ENCODE results near the gene RNF113B. TPM values are rescaled to one million over a fixed set of nuclear protein-coding genes. Genes with fewer than 3 reads are reported as not detected.

RNF113B gene
- total RNA-seq, 2 donors from 2014 or later: not detected

DNA sequence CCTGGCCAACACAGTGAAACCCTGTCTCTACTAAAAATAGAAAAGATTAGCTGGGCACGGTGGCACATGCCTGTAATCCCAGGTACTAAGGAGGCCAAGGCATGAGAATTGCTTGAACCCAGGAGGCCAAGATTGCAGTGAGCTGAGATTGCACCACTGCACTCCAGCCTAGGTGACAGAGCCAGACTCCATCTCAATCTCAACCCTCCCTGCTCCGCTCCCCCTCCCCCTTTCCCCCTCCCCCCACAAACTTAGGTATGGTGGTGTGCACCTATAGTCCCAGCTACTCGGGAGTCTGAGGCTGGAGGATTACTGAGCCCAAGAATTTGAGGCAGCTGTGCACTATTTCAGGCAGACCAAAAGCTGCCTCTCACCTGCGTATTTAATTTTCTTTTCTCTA lies 21.6 kb upstream of the RNF113B start:
- Mint-ChIP-seq H3K27ac (no peak overlapping the region), H3K27me3 (peaks cover 13% of the 10 kb centered on the region), H3K4me1 (no peaks in the 10 kb centered on the region), H3K36me3 (ENCODE audit: low read depth) (no peaks in the 10 kb centered on the region), H3K4me3 (no peak overlapping the region)
- H3K9me3 ChIP-seq (ENCODE audit: control insufficient read depth, low read length, poor library complexity, severe bottlenecking): no peaks in the 10 kb centered on the region
- ATAC-seq: no peak
- no peak for DNase-seq

GRCh38 chr13:98195054-98195791 lies 18.2 kb upstream of the RNF113B start:
- Mint-ChIP-seq H3K4me3 (no peak overlapping the region), H3K27ac (no peak overlapping the region), H3K27me3 (peaks cover 22% of the 10 kb centered on the region), H3K36me3 (ENCODE audit: low read depth) (no peaks in the 10 kb centered on the region), H3K4me1 (no peaks in the 10 kb centered on the region)
- H3K9me3 ChIP-seq (ENCODE audit: control insufficient read depth, low read length, poor library complexity, severe bottlenecking): no peaks in the 10 kb centered on the region
- no peak for DNase-seq
- ATAC-seq: no peak

DNA sequence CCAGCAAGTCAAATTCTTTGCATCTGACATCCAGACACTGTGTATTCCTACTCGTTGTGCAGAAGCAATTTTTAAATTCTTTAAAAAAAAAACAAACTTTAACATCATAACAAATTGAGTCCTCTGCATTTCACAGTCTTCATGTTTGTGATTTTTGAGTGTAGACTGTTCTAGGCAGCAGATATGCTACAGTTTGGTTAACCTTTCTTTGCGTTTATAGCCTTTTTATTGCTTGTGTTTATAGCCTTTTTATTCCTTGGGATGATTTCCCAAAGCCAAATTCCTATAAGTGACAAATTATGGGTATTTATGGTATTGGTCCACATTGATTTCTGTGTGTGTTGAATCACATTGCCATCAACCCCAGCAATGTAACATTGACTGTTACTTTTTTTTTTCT lies 14.9 kb upstream of the RNF113B start:
- H3K27ac Mint-ChIP-seq: no peak overlapping the region
- H3K4me1 Mint-ChIP-seq: no peaks in the 10 kb centered on the region
- ATAC-seq: no peak

DNA sequence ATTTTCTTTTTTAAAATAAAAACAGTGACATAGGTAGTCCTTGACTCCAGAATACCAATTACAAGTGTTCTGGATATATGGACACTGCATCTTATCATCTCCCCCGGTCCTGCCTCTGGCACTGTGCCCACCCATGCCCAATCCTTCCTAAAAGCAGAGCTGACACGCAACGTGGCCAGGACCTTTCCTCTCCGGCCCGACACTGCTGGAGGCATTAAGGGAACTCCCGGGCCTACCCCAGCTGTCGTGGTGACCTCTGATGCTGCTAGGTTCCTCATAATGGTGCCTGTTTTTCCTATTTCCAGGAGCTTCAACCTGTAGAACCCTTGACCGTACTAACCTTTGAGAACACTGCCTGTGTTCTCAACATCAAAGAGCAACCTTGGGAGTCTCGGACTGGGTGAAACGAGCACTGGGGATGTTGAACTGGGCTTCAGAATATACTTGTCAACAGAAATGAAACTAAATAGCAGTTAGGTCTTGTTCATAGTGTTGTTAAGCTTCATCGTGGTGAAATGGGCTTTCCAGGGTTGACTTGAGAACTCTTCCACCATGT lies 13.9 kb upstream of the RNF113B start:
- no peak for ATAC-seq
- H3K36me3 Mint-ChIP-seq (ENCODE audit: low read depth): peaks cover 2% of the 10 kb centered on the region
- H3K9me3 ChIP-seq (ENCODE audit: control insufficient read depth, low read length, poor library complexity, severe bottlenecking): no peaks in the 10 kb centered on the region
- peaks cover 35% of the 10 kb centered on the region for H3K27me3 Mint-ChIP-seq
- no peak overlapping the region for H3K4me3 Mint-ChIP-seq
- no peaks in the 10 kb centered on the region for H3K4me1 Mint-ChIP-seq
- no peak overlapping the region for H3K27ac Mint-ChIP-seq
- no peak for DNase-seq

More for the DNA sequence above, 14.9 kb upstream of the RNF113B start:
- Mint-ChIP-seq H3K27me3 (peaks cover 27% of the 10 kb centered on the region), H3K4me3 (no peak overlapping the region), H3K36me3 (ENCODE audit: low read depth) (no peaks in the 10 kb centered on the region)
- no peaks in the 10 kb centered on the region for H3K9me3 ChIP-seq (ENCODE audit: control insufficient read depth, low read length, poor library complexity, severe bottlenecking)
- DNase-seq: no peak

GRCh38 chr13:98189841-98190505 lies 12.9 kb upstream of the RNF113B start:
- no peak for ATAC-seq
- no peaks in the 10 kb centered on the region for H3K4me1 Mint-ChIP-seq

GRCh38 chr13:98188544-98189166 lies 11.6 kb upstream of the RNF113B start:
- ATAC-seq (no peak), DNase-seq (no peak)
- no peaks in the 10 kb centered on the region for H3K4me1 Mint-ChIP-seq
- H3K36me3 Mint-ChIP-seq (ENCODE audit: low read depth): peaks cover 2% of the 10 kb centered on the region
- peaks cover 33% of the 10 kb centered on the region for H3K27me3 Mint-ChIP-seq
- no peak overlapping the region for H3K27ac Mint-ChIP-seq
- H3K9me3 ChIP-seq (ENCODE audit: control insufficient read depth, low read length, poor library complexity, severe bottlenecking): no peaks in the 10 kb centered on the region
- no peak overlapping the region for H3K4me3 Mint-ChIP-seq

More at GRCh38 chr13:98189841-98190505, 12.9 kb upstream of the RNF113B start:
- Mint-ChIP-seq H3K27me3 (peaks cover 29% of the 10 kb centered on the region), H3K36me3 (ENCODE audit: low read depth) (peaks cover 2% of the 10 kb centered on the region), H3K27ac (no peak overlapping the region), H3K4me3 (no peak overlapping the region)
- DNase-seq: no peak
- H3K9me3 ChIP-seq (ENCODE audit: control insufficient read depth, low read length, poor library complexity, severe bottlenecking): no peaks in the 10 kb centered on the region

GRCh38 chr13:98187965-98188261 lies 10.8 kb upstream of the RNF113B start:
- ATAC-seq: no peak
- H3K4me3 Mint-ChIP-seq: no peak overlapping the region

DNA sequence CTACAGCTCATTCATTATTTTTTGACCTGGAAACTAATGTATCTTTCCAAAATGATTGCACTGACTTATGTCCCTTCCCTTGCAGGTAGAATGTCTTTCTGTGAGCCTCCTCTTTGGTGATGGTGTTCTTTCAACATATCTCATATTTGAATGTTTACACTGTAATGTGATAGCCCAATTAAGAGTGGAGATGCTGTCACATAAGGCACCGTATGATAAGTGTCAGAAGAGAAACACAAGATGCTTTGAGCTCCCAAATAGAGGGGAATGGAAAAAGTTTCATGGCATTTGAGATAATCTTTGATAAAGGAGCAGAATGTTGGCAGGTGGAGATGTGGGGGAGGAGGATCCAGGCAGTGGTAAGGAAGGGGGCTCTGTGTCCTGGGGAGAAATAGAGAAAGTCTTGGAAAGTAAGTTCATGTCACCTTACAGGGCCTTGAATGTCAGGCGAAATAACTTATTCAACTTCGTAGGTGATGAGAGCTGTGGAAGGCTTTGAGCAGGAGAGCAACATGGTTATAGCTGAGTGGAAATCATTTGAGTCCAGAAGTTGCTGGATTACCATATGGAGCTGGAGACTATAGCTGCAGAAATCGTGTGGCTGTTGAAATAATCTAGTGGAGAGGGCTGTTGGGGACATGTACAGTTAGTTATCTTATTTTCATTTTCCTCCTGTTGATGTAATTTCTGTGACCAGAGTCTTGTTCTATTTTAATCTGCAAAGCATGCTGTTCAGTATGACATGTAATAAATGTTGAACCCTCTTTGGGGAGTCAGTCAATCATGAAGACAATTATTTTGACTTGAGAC lies 10.3 kb upstream of the RNF113B start:
- H3K4me1 Mint-ChIP-seq: no peaks in the 10 kb centered on the region
- H3K27me3 Mint-ChIP-seq: peaks cover 23% of the 10 kb centered on the region
- ATAC-seq (no peak), DNase-seq (no peak)
- no peak overlapping the region for H3K27ac Mint-ChIP-seq
- H3K36me3 Mint-ChIP-seq (ENCODE audit: low read depth): peaks cover 2% of the 10 kb centered on the region
- H3K4me3 Mint-ChIP-seq: no peak overlapping the region
- H3K9me3 ChIP-seq (ENCODE audit: control insufficient read depth, low read length, poor library complexity, severe bottlenecking): no peaks in the 10 kb centered on the region

More at GRCh38 chr13:98187965-98188261, 10.8 kb upstream of the RNF113B start:
- Mint-ChIP-seq H3K4me1 (no peaks in the 10 kb centered on the region), H3K27ac (no peak overlapping the region), H3K36me3 (ENCODE audit: low read depth) (peaks cover 2% of the 10 kb centered on the region), H3K27me3 (peaks cover 26% of the 10 kb centered on the region)
- H3K9me3 ChIP-seq (ENCODE audit: control insufficient read depth, low read length, poor library complexity, severe bottlenecking): no peaks in the 10 kb centered on the region
- DNase-seq: no peak

GRCh38 chr13:98184792-98185191 lies 7.7 kb upstream of the RNF113B start:
- Mint-ChIP-seq H3K4me1 (no peaks in the 10 kb centered on the region), H3K27ac (no peak overlapping the region), H3K36me3 (ENCODE audit: low read depth) (peaks cover 2% of the 10 kb centered on the region), H3K4me3 (no peak overlapping the region), H3K27me3 (peaks cover 24% of the 10 kb centered on the region)
- no peak for ATAC-seq
- no peaks in the 10 kb centered on the region for H3K9me3 ChIP-seq (ENCODE audit: control insufficient read depth, low read length, poor library complexity, severe bottlenecking)
- no peak for DNase-seq

DNA sequence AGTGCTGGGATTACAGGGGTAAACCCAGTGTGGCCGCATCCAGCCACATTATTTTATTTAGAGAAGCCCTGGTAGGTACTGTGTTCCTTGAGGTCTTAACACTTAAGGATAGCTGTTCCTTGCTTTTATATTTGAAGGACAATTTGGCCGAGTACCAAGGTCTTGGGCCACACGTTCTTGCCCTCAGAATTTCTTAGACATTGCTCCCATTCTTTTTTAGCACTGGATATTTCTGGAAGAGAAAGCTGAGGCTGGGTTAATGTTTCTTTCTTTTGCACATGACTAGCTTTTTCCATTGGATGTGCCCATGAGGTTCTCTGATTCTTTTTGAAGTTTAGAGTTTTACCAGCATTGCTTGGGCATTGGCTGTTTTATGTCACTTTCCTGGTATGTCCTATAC lies 5.5 kb upstream of the RNF113B start:
- no peak for DNase-seq
- H3K9me3 ChIP-seq (ENCODE audit: control insufficient read depth, low read length, poor library complexity, severe bottlenecking): no peaks in the 10 kb centered on the region
- Mint-ChIP-seq H3K36me3 (ENCODE audit: low read depth) (peaks cover 2% of the 10 kb centered on the region), H3K27me3 (peaks cover 24% of the 10 kb centered on the region), H3K27ac (no peak overlapping the region), H3K4me3 (no peak overlapping the region), H3K4me1 (no peaks in the 10 kb centered on the region)
- ATAC-seq: no peak

GRCh38 chr13:98182153-98182552 lies 5.1 kb upstream of the RNF113B start:
- no peak for ATAC-seq

GRCh38 chr13:98181111-98181815 lies 4.2 kb upstream of the RNF113B start:
- ATAC-seq: no peak
- no peak overlapping the region for H3K27ac Mint-ChIP-seq
- no peaks in the 10 kb centered on the region for H3K9me3 ChIP-seq (ENCODE audit: control insufficient read depth, low read length, poor library complexity, severe bottlenecking)
- H3K4me1 Mint-ChIP-seq: no peaks in the 10 kb centered on the region
- DNase-seq: no peak
- H3K27me3 Mint-ChIP-seq: peaks cover 13% of the 10 kb centered on the region
- H3K36me3 Mint-ChIP-seq (ENCODE audit: low read depth): peaks cover under 1% of the 10 kb centered on the region
- H3K4me3 Mint-ChIP-seq: no peak overlapping the region

More at GRCh38 chr13:98182153-98182552, 5.1 kb upstream of the RNF113B start:
- no peaks in the 10 kb centered on the region for H3K9me3 ChIP-seq (ENCODE audit: control insufficient read depth, low read length, poor library complexity, severe bottlenecking)
- DNase-seq: no peak
- Mint-ChIP-seq H3K36me3 (ENCODE audit: low read depth) (peaks cover 2% of the 10 kb centered on the region), H3K27me3 (peaks cover 20% of the 10 kb centered on the region), H3K4me1 (no peaks in the 10 kb centered on the region), H3K27ac (no peak overlapping the region), H3K4me3 (no peak overlapping the region)
